HG03457 (cell line): ENCODE measurements around the gene CIB4.

Experiments used
- ATAC-seq: cut with Tn5 transposase; IDR thresholded peaks from one replicate; pipeline ENCODE4 v1.9.1; 2021; ENCODE audit warnings: moderate number of reproducible peaks; ENCODE audit not compliant: unreplicated experiment

CIB4 gene

GRCh38 chr2:26609205-26609631 is 31.9 kb downstream of the CIB4 start:
- ATAC-seq: no peak

- no peak for ATAC-seq
Measured at GRCh38 chr2:26608557-26608956, 32.6 kb downstream of the CIB4 start.

- ATAC-seq: no peak
Measured at GRCh38 chr2:26607698-26608097, 33.5 kb downstream of the CIB4 start.

- no peak for ATAC-seq
Measured at GRCh38 chr2:26606847-26607190, 34.3 kb downstream of the CIB4 start.

- ATAC-seq: no peak
Measured at GRCh38 chr2:26605999-26606846, 34.9 kb downstream of the CIB4 start.

- no peak for ATAC-seq
Measured at GRCh38 chr2:26605195-26605998, 35.8 kb downstream of the CIB4 start.

- ATAC-seq: no peak
Measured at GRCh38 chr2:26602575-26602974, 38.6 kb downstream of the CIB4 start.

- ATAC-seq: no peak
Measured at GRCh38 chr2:26599387-26599786, 41.8 kb downstream of the CIB4 start.

GRCh38 chr2:26598996-26599373 is 42.2 kb downstream of the CIB4 start:
- ATAC-seq: no peak

GRCh38 chr2:26598336-26598995 is 42.7 kb downstream of the CIB4 start:
- ATAC-seq: no peak

- ATAC-seq: no peak
Measured at GRCh38 chr2:26597197-26597596, 44.0 kb downstream of the CIB4 start.

- no peak for ATAC-seq
Measured at GRCh38 chr2:26595146-26595545, 46.0 kb downstream of the CIB4 start.

GRCh38 chr2:26591619-26592505 is 49.3 kb downstream of the CIB4 start:
- ATAC-seq: no peak

- no peak for ATAC-seq
Measured at GRCh38 chr2:26590980-26591618, 50.1 kb downstream of the CIB4 start.

- no peak for ATAC-seq
Measured at GRCh38 chr2:26590508-26590907, 50.7 kb downstream of the CIB4 start.

- no peak for ATAC-seq
Measured at GRCh38 chr2:26588576-26588975, 52.6 kb downstream of the CIB4 start.

GRCh38 chr2:26587994-26588393 is 53.2 kb downstream of the CIB4 start:
- no peak for ATAC-seq

GRCh38 chr2:26585966-26586365 is 55.2 kb downstream of the CIB4 start:
- no peak for ATAC-seq

GRCh38 chr2:26585100-26585499 is 56.1 kb downstream of the CIB4 start:
- no peak for ATAC-seq

- no peak for ATAC-seq
Measured at GRCh38 chr2:26584656-26585055, 56.5 kb downstream of the CIB4 start.
